HG03175 (cell line): Measurements from ENCODE around the gene CEBPZ.
"Not testable (repeated sequence)": the region's sequence is repeated elsewhere in the genome, so short reads cannot be mapped to it uniquely, and the experiment has no call there.

Experiments used
- ATAC-seq: cut with Tn5 transposase; IDR thresholded peaks from one replicate; pipeline ENCODE4 v1.9.1; 2021; ENCODE audit warnings: mild to moderate bottlenecking, moderate library complexity; ENCODE audit not compliant: unreplicated experiment

Gene CEBPZ, protein sequence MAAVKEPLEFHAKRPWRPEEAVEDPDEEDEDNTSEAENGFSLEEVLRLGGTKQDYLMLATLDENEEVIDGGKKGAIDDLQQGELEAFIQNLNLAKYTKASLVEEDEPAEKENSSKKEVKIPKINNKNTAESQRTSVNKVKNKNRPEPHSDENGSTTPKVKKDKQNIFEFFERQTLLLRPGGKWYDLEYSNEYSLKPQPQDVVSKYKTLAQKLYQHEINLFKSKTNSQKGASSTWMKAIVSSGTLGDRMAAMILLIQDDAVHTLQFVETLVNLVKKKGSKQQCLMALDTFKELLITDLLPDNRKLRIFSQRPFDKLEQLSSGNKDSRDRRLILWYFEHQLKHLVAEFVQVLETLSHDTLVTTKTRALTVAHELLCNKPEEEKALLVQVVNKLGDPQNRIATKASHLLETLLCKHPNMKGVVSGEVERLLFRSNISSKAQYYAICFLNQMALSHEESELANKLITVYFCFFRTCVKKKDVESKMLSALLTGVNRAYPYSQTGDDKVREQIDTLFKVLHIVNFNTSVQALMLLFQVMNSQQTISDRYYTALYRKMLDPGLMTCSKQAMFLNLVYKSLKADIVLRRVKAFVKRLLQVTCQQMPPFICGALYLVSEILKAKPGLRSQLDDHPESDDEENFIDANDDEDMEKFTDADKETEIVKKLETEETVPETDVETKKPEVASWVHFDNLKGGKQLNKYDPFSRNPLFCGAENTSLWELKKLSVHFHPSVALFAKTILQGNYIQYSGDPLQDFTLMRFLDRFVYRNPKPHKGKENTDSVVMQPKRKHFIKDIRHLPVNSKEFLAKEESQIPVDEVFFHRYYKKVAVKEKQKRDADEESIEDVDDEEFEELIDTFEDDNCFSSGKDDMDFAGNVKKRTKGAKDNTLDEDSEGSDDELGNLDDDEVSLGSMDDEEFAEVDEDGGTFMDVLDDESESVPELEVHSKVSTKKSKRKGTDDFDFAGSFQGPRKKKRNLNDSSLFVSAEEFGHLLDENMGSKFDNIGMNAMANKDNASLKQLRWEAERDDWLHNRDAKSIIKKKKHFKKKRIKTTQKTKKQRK

DNA sequence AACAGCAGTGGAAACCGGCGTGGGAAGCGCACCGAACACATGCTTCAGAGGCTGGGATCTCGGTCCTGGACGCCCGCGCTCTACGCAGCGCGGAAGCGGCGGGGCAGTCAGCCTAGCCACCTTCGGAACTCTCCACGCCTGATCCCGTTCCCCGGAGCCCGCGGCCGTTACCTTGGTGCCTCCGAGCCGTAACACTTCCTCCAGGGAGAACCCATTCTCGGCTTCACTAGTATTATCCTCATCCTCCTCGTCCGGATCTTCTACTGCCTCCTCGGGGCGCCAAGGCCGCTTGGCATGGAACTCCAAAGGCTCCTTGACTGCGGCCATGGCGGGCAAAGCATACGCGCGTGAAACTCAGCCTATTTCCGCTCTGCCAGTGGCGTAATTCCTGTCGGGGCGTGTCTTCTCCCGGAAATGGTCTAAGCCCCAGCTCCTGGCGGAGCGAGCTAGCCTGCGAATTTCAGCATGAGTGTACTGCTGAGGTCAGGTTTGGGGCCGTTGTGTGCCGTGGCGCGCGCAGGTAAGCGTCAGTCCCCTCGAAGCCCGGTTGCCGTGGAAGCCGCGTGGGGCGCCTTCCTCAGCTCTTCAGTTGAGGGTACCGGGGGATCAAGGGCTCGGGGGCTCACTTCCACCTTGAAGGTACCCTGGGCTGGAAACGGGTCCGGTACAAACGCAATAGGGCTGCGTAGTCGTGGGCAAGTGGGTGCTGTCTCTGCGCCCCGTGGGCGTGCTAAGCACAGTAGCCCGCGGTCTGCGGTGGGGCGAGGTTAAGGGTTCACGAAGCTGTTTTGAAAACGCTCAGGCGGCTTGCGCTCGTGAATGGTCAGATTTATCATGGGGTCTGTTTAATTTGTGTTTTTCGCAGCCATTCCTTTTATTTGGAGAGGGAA, at the start of gene CEBPZ, which contains the start of gene NDUFAF7:
Gene CEBPZ, minus strand, starts transcription at position 356 of the 890 bp plus-strand sequence. Its CDS starts 29 bp downstream, at position 327.
Gene NDUFAF7, plus strand, starts transcription at position 418 of the 890 bp plus-strand sequence. Its CDS starts 48 bp downstream, at position 466.
- ATAC-seq: peak; percentile 94

DNA sequence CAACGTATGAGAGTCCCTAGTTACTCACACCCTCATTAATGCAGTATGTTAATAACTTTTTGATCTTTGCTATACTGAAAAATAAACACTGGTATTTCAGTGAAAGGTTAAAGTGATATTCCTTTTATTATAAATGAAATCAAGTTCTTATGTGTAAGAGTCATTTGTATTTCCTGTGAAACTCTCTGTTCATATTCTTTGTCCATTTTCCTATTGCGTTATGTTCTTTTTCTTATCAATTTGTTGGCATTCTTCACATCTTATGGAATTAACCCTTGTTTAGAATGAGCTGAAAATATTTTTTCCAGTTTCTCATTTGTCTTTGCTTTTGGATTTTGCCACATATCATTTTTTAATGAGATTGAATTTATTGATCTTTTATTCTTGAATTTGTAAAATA, 44.9 kb upstream of the CEBPZ start:
- ATAC-seq: no peak

DNA sequence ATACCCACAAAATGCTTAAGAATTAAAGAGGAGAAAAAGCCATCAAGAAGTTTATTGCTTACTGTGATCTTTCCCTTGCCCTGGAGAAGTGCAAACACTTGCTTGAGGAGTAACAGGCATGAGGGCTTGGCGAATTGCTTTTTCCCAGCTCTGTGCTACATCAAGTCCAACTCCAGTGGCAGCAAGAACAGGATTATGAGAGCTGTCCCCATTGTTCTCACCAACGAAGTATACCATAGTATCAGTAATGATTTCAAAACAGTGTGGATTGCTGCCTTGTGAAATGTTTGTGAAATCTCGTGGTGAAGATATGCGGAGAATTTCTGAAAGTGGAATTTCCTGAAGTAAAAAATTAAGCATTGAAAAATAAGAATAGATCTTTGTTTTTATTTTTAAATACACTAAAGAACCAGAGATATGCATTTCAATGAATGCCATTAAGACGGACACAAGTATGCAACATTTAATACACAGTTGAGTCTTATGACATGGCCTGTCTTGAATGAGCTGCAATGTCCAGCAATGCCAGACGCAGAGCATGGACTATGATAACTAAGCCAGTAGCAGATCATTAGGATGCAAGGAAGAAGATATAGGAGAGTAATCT, 43.1 kb upstream of the CEBPZ start:
- ATAC-seq: no peak

DNA sequence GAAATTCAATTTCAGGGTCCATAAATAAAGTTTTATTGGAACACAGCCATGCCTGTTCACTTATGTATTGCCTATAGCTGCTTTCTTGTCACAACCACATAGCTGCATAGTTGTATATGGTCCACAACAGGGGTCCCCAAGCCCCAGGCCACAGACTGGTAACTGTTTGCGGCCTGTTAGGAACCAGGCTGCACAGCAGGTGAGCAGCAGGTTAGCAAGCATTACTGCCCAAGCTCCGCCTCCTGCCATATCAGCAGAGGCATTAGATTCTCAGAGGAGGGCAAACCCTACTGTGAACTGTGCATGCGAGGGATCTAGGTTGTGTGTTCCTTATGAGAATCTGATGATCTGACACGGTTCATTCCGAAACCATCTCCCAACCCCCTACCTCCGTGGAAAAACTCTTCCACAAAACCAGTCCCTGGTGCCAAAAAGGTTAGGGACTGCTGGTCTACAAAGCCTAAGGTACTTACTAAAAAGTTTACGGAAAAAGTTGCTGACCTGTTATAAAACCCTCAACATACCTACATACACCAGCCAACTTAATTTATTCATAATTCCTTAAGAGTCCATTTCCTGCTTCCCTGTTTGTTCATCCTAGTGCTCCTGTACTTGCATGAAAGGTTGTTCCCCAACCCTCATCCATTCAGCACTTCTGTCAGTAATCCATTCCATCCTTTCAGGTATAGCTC, 40.1 kb upstream of the CEBPZ start:
- ATAC-seq: no peak

DNA sequence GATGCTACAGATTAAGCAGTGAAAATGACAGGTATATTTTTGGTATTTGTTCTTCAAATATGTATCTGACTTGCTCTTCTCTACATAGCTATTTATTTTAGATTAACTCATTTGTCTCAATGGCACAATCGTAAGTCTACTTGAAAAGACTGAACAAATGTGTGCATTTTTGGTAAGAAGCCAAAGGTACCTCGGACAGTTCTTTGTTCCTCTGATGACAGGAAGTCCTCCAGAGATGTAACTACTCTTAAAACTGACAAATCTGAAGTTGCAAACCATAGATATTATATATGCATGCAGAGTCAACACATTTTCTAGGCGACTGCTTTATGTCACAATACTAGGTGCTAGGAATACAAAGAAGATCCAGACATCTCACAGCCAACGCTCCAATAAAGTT, 36.7 kb upstream of the CEBPZ start:
- ATAC-seq: no peak

DNA sequence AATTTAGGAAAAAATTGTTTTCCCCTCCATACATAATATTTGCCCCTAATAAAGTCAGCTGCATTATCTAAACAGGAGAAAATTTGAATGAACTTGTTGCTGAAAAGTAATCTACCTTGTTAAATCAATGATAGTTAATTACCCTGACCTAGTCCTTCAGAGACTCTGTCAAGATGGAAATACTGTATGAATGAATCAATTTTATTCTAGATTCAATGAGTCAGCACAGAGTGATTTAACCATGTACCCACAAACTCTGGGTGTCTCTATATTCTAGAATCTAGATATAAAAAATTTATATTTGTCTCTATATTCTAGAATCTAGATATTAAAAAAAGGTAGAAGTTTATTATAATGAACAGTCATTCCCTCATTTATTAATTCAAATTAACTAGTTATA, 36.3 kb upstream of the CEBPZ start:
- no peak for ATAC-seq

DNA sequence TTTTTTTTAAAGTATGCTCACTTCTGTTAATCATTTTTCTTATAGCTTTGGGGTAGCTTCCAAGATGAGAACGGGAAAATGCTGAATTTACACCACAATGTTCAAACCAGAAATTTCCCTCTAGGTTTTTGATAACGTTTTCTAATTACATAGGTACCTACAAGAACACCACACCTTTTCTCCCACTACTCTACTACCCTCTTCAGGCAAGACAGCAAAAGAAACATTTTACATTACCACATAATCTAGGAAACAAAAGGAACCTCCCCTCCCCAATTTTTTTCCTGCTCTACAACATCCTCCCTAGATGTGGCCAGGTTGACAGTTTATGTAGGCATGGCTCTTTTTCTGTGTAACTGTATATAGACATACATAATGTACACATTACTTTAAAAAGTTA, 32.4 kb upstream of the CEBPZ start:
- no peak for ATAC-seq

DNA sequence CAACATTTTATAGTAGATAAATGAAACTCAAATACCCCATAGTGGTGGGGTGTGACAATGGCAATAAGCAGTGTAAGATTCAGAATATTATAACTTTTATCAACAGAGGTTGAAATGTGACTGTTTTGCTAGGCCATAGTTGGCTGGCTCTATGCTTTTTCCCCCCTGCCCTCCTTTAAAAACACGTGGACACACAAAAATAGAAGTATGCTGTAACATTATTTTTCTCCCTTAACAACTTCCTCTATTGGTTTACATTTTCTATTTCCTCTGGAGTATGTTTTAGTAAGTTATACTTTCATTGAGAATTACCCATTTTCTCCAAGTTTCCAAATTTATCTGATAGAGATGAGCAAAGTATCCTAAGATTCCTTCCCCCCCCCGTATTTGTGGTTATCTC, 31.1 kb upstream of the CEBPZ start:
- no peak for ATAC-seq

DNA sequence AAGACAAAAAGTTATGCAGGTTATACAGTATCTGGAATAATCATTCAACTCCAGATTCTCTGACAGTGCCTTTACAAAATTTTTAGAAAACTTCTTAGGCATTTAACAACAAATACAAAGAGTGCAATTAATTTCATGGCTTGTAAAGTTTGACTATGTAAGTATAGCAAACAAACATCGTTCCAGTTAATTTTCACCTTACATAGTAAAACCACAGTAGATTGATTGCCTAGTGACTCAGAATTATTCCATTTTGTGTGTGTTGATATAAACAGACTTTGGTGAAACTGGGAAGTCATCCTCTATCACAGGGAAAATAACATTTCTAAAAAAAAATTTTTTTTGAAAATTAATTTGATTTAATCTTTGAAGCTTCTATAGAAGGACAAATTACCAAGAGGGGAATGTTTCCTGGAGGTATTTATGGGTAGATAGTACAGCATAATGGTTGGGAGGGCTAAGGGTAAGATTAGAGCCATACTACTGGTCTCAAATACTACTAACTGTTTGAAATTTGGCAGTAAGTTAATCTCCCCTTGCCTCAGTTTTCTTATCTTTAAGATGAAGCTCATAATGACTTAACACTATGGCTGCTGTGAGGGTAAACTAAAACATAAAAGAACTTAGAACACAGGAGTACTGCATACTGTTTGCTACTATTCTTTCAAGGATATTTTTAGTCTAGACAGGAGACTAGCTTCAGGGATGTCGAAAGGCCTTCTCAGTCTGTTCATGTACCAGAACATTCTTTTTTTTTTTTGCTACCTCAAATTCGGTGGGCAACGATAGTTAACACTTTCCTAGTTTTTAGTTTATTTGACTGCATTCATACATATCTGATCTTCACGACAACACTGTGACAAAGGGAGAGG, 19.7 kb upstream of the CEBPZ start:
- no peak for ATAC-seq

DNA sequence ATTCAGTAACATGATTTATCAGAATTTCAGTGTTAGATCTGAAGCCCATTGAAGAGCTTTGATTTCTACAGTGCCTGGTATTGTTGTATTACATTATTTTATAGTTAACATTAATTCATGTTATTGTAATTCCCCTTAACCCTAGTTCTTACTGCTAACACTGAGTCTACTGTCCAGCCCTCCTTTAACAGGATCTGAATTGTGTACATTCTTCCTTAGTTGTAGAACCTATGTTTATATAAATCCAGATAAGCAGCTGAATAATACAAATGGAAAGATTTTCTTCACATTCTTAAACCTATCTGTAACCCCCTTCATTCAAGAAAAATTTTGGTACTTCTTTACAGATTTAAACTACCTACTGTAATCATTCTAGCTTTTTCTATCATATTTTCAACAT, 14.8 kb upstream of the CEBPZ start:
- no peak for ATAC-seq

DNA sequence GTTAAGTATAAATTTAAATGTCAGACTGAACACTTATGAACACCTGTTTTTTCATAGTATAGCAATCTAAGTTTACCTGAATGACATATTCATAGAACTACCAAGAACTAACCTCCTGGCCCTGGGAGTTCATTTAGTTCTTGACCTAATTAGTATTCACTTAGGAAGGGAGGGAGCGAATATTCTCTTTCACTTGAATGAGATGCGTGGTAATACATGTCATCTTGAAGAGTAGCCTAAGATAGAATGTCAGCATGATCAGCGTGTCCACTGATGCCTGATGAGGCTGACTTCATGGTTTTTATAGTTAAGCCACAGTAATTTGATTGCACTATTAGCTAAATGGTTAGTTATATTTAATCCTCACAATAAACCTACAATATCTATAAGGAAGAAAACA, 13.4 kb upstream of the CEBPZ start:
- ATAC-seq: no peak

DNA sequence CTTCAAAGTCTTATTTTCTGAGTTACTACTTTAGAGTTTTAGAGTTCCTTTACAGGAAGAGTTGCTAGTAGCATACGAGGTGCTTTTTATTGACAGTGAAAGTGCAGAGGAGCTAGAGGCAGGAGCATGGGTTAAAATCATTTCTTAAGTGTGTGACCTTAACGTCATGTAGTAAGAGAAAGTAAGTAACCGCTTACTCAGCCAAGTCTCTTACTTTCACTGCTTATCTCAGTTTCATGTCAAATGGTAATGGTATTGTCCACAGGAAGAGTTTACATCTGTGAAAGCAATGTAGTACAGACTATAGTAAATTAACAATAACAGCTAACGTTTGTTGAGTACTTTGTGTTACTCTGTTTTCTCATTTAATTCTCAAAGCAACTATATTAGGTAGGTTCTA, 12.6 kb upstream of the CEBPZ start:
- no peak for ATAC-seq

DNA sequence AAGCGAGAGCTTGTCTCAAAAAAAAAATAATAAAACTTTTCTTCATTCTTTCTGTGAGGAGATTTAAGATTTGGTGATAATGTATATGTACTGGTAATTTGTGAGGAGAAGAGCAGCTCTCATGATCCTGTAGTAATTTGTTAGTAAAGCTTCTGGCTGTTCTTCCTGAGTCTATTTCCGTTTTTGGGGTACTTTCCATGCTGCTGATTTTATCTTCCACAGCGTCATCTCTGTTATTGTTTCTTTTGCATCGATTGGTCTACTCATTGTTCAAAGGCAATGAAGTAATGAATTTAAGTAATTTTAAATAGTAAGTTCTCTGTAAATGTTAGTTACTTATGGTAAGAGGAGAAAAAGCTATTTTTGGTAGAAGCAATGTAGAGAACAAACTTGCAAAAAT, 12.0 kb upstream of the CEBPZ start:
- no peak for ATAC-seq

DNA sequence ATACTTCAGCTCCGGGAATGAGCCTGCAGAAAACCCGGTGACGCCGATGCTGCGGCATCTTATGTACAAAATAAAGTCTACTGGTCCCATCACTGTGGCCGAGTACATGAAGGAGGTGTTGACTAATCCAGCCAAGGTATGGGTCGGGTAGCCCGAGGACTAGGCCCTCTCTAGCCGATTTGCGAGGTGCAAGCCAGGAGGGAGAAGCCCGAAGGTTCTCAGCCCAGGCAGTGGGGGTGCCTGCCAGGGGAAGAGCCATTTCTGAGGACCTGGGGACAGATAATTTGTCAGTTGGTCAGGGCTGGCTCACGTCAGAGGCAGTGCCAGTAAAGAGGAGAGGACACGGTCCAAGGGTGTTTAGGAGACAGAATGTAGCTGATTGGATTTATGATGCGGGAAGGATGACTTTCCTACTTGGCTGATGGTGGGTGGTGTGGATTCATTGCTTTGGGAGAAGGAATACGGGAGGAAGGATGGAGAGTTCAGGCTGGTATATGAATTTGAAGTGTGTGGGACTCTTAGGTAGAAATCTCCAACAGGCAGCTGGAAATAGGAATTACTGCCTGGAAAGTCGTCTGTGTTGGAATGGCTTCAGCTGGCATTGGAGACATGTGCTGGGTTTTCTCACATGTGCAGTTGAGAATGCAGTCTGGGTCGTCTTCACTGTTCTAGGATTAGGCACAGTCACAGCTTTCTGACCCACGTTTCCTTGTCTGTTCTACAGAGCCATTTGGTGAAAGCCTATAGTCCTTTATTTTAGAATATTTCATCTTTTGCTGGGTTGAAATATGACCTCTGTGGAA, 936 bp upstream of the CEBPZ start:
- peak; percentile 11 for ATAC-seq

DNA sequence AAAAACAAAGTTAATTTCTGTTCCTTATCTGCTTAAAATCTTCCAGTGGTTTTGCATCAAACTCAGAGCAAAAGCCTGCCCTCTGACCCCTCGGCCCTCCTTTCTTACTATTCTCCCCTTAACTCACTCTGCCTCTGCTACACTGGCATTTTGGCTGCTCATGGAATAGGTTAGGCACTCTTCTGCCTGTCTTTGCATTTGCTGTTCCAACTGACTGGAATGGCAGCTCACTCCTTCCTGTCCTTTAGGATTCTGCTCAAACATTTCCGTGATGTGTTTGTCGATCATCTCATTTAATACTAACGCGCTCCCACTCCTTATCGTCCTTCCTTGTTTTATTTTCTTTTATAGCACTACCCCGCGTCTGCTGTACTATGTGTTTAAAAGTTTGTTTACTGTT, 815 bp downstream of the CEBPZ start:
- ATAC-seq: no peak

DNA sequence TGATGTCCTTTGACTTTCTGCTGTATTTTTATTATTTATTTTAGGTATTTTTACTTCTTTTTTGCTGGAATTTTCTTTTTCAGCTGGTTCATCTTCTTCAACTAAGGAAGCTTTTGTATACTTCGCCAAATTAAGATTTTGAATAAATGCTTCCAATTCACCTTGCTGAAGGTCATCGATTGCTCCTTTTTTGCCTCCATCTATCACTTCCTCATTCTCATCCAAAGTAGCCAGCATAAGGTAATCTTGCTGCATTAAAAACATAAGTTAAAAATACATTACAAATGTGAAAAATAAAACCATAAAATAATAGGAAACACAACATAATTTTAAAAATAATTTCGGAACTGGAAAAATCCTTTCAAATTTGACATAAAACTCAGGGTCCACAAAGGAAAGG, 2.6 kb downstream of the CEBPZ start:
- ATAC-seq: no peak

DNA sequence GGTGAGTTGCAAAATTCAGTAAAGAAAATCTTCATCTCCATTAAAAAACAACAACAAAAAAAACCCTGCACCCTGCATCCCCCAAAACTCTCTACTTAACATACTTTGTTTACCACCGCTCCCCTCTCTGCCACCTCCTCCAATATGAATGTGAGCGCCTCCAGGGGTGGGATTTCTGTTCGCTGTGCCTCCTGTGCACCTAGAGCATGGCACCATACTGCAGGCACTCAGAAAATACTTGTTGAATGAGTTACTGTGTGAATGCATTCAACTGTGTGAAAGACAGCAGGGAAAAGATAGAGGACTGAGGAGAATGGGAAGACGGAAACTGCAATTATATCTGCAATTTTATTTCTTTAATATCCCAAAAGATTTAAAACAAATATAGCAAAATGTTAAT, 4.5 kb downstream of the CEBPZ start:
- ATAC-seq: no peak

DNA sequence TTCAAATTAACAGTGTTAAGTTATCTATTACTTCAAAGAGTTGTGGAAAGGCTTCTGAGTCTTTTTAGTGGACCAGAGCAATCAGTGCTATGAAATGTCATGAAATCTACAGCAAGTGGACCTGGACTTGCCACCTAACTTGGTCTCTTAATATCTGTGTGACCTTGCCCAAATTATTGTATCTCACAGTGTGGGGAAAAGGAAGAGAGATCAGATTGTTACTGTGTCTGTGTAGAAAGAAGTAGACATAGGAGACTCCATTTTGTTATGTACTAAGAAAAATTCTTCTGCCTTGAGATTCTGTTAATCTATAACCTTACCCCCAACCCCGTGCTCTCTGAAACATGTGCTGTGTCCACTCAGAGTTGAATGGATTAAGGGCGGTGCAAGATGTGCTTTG, 6.3 kb downstream of the CEBPZ start:
- not testable (repeated sequence) for ATAC-seq
